ENCODE results near the gene ACVRL1.

The ACVRL1 gene

GRCh38 chr12:51962737-51963136 lies 55.4 kb downstream of the ACVRL1 start:
- Histone ChIP-seq H2AFZ (ENCODE audit: low read length) (no peak overlapping the region), H3K23ac (ENCODE audit: low read depth, low read length, poor library complexity) (no peak overlapping the region), H3K4me2 (ENCODE audit: insufficient read depth, low read length, poor library complexity, severe bottlenecking) (no peak overlapping the region), H3K79me1 (ENCODE audit: low read depth, low read length) (peaks cover 6% of the 10 kb centered on the region), H3K9me3 (replicated peaks in 1 of 2; ENCODE audit: control insufficient read depth in 2 of 2, insufficient read depth in 1 of 2, low read depth in 1 of 2, low read length in 2 of 2) (peaks cover 0 to 30% of the 10 kb centered on the region in 2 donors), H3K18ac (ENCODE audit: low read length) (no peak overlapping the region), H3K27me3 (ENCODE audit: control insufficient read depth in 3 of 3, insufficient read depth in 3 of 3, low read depth in 1 of 3, low read length in 3 of 3) (no peaks in the 10 kb centered on the region), H4K91ac (ENCODE audit: low read depth, low read length, poor library complexity) (no peak overlapping the region), H3K27ac (replicated peaks; ENCODE audit: low read length) (no peak overlapping the region), H4K8ac (ENCODE audit: low read depth, low read length) (no peak overlapping the region), H3K9ac (ENCODE audit: low read depth, low read length, poor library complexity) (no peak overlapping the region), H2BK5ac (ENCODE audit: low read length) (no peak overlapping the region), H2BK12ac (ENCODE audit: low read length) (no peak overlapping the region), H3K4me3 (ENCODE audit: low read length in 2 of 2) (no peak overlapping the region), H3K14ac (ENCODE audit: low read length) (no peak overlapping the region), H3K36me3 (replicated peaks in 1 of 2; ENCODE audit: control insufficient read depth in 2 of 2, insufficient read depth in 2 of 2, low read length in 2 of 2) (peaks cover 1 to 75% of the 10 kb centered on the region in 2 donors), H3K4me1 (ENCODE audit: control insufficient read depth in 2 of 2, insufficient read depth in 1 of 2, low read depth in 1 of 2, low read length in 2 of 2) (no peaks in the 10 kb centered on the region), H2BK120ac (ENCODE audit: low read depth, low read length) (no peak overlapping the region), H3K4ac (ENCODE audit: low read length) (no peak overlapping the region), H2BK15ac (ENCODE audit: low read length) (no peak overlapping the region), H2AK5ac (ENCODE audit: low read depth, low read length) (no peak overlapping the region)
- DNase-seq (ENCODE audit: low spot score), result no peak
- WGBS, 2 donors (ENCODE audit: extremely low coverage in 2 of 2, insufficient read length in 2 of 2, insufficient replicate concordance in 1 of 2), result no CpG with 5 or more reads among the region's 3 CpGs

- H2AK5ac ChIP-seq (ENCODE audit: low read depth, low read length), result no peak overlapping the region
- no peak overlapping the region for H3K27ac ChIP-seq (replicated peaks; ENCODE audit: low read length)
- no peak overlapping the region for H3K18ac ChIP-seq (ENCODE audit: low read length)
- H3K9me3 ChIP-seq (replicated peaks in 1 of 2; ENCODE audit: control insufficient read depth in 2 of 2, insufficient read depth in 1 of 2, low read depth in 1 of 2, low read length in 2 of 2), result peaks cover 0 to 30% of the 10 kb centered on the region in 2 donors
- H3K4ac ChIP-seq (ENCODE audit: low read length), result no peak overlapping the region
- H3K36me3 ChIP-seq (replicated peaks in 1 of 2; ENCODE audit: control insufficient read depth in 2 of 2, insufficient read depth in 2 of 2, low read length in 2 of 2), result peaks cover 1 to 78% of the 10 kb centered on the region in 2 donors
- H2BK5ac ChIP-seq (ENCODE audit: low read length), result no peak overlapping the region
- H2BK120ac ChIP-seq (ENCODE audit: low read depth, low read length), result no peak overlapping the region
- H3K9ac ChIP-seq (ENCODE audit: low read depth, low read length, poor library complexity), result no peak overlapping the region
- peaks cover 5% of the 10 kb centered on the region for H3K79me1 ChIP-seq (ENCODE audit: low read depth, low read length)
- H2BK15ac ChIP-seq (ENCODE audit: low read length), result no peak overlapping the region
- H3K14ac ChIP-seq (ENCODE audit: low read length), result no peak overlapping the region
- no peak overlapping the region for H3K23ac ChIP-seq (ENCODE audit: low read depth, low read length, poor library complexity)
- H2AFZ ChIP-seq (ENCODE audit: low read length), result no peak overlapping the region
- DNase-seq (ENCODE audit: low spot score), result no peak
- H4K91ac ChIP-seq (ENCODE audit: low read depth, low read length, poor library complexity), result no peak overlapping the region
- H4K8ac ChIP-seq (ENCODE audit: low read depth, low read length), result no peak overlapping the region
- H3K4me1 ChIP-seq (ENCODE audit: control insufficient read depth in 2 of 2, insufficient read depth in 1 of 2, low read depth in 1 of 2, low read length in 2 of 2), result no peaks in the 10 kb centered on the region
- no CpG with 5 or more reads among the region's 4 CpGs for WGBS, 2 donors (ENCODE audit: extremely low coverage in 2 of 2, insufficient read length in 2 of 2, insufficient replicate concordance in 1 of 2)
- no peak overlapping the region for H3K4me2 ChIP-seq (ENCODE audit: insufficient read depth, low read length, poor library complexity, severe bottlenecking)
- H2BK12ac ChIP-seq (ENCODE audit: low read length), result no peak overlapping the region
- H3K4me3 ChIP-seq (ENCODE audit: low read length in 2 of 2), result no peak overlapping the region
- no peaks in the 10 kb centered on the region for H3K27me3 ChIP-seq (ENCODE audit: control insufficient read depth in 3 of 3, insufficient read depth in 3 of 3, low read depth in 1 of 3, low read length in 3 of 3)
Observed at GRCh38 chr12:51963477-51963876, 56.2 kb downstream of the ACVRL1 start.

GRCh38 chr12:51969643-51970042 lies 62.3 kb downstream of the ACVRL1 start:
- Histone ChIP-seq H3K4me2 (ENCODE audit: insufficient read depth, low read length, poor library complexity, severe bottlenecking) (no peak overlapping the region), H3K14ac (ENCODE audit: low read length) (no peak overlapping the region), H3K4ac (ENCODE audit: low read length) (no peak overlapping the region), H2AFZ (ENCODE audit: low read length) (no peak overlapping the region), H4K91ac (ENCODE audit: low read depth, low read length, poor library complexity) (no peak overlapping the region), H2BK5ac (ENCODE audit: low read length) (no peak overlapping the region), H3K9ac (ENCODE audit: low read depth, low read length, poor library complexity) (no peak overlapping the region), H3K27me3 (ENCODE audit: control insufficient read depth in 3 of 3, insufficient read depth in 3 of 3, low read depth in 1 of 3, low read length in 3 of 3) (no peaks in the 10 kb centered on the region), H3K4me1 (ENCODE audit: control insufficient read depth in 2 of 2, insufficient read depth in 1 of 2, low read depth in 1 of 2, low read length in 2 of 2) (peaks cover 6 to 7% of the 10 kb centered on the region in 2 donors), H3K36me3 (replicated peaks in 1 of 2; ENCODE audit: control insufficient read depth in 2 of 2, insufficient read depth in 2 of 2, low read length in 2 of 2) (peaks cover 0 to 44% of the 10 kb centered on the region in 2 donors), H3K4me3 (ENCODE audit: low read length in 2 of 2) (no peak overlapping the region), H2BK12ac (ENCODE audit: low read length) (no peak overlapping the region), H3K79me1 (ENCODE audit: low read depth, low read length) (peaks cover 3% of the 10 kb centered on the region), H2BK15ac (ENCODE audit: low read length) (no peak overlapping the region), H3K23ac (ENCODE audit: low read depth, low read length, poor library complexity) (no peak overlapping the region), H3K9me3 (replicated peaks in 1 of 2; ENCODE audit: control insufficient read depth in 2 of 2, insufficient read depth in 1 of 2, low read depth in 1 of 2, low read length in 2 of 2) (peaks cover 2 to 14% of the 10 kb centered on the region in 2 donors), H3K18ac (ENCODE audit: low read length) (no peak overlapping the region), H2BK120ac (ENCODE audit: low read depth, low read length) (no peak overlapping the region), H4K8ac (ENCODE audit: low read depth, low read length) (no peak overlapping the region), H3K27ac (replicated peaks; ENCODE audit: low read length) (no peak overlapping the region), H2AK5ac (ENCODE audit: low read depth, low read length) (no peak overlapping the region)
- DNase-seq (ENCODE audit: low spot score), result no peak
- WGBS, 2 donors (ENCODE audit: extremely low coverage in 2 of 2, insufficient read length in 2 of 2, insufficient replicate concordance in 1 of 2), result no CpG with 5 or more reads among the region's 2 CpGs

- Histone ChIP-seq H4K91ac (ENCODE audit: low read depth, low read length, poor library complexity) (no peak overlapping the region), H3K4me1 (ENCODE audit: control insufficient read depth in 2 of 2, insufficient read depth in 1 of 2, low read depth in 1 of 2, low read length in 2 of 2) (peaks cover 6 to 7% of the 10 kb centered on the region in 2 donors), H3K4ac (ENCODE audit: low read length) (no peak overlapping the region), H3K27me3 (ENCODE audit: control insufficient read depth in 3 of 3, insufficient read depth in 3 of 3, low read depth in 1 of 3, low read length in 3 of 3) (no peaks in the 10 kb centered on the region), H2BK5ac (ENCODE audit: low read length) (no peak overlapping the region), H3K36me3 (replicated peaks in 1 of 2; ENCODE audit: control insufficient read depth in 2 of 2, insufficient read depth in 2 of 2, low read length in 2 of 2) (peaks cover 1 to 50% of the 10 kb centered on the region in 2 donors), H3K4me3 (ENCODE audit: low read length in 2 of 2) (no peak overlapping the region), H2BK12ac (ENCODE audit: low read length) (no peak overlapping the region), H2BK15ac (ENCODE audit: low read length) (no peak overlapping the region), H3K27ac (replicated peaks; ENCODE audit: low read length) (no peak overlapping the region), H3K4me2 (ENCODE audit: insufficient read depth, low read length, poor library complexity, severe bottlenecking) (no peak overlapping the region), H3K23ac (ENCODE audit: low read depth, low read length, poor library complexity) (no peak overlapping the region), H3K14ac (ENCODE audit: low read length) (no peak overlapping the region), H2AFZ (ENCODE audit: low read length) (no peak overlapping the region), H2AK5ac (ENCODE audit: low read depth, low read length) (no peak overlapping the region), H3K9me3 (replicated peaks in 1 of 2; ENCODE audit: control insufficient read depth in 2 of 2, insufficient read depth in 1 of 2, low read depth in 1 of 2, low read length in 2 of 2) (peaks cover 2 to 5% of the 10 kb centered on the region in 2 donors), H3K9ac (ENCODE audit: low read depth, low read length, poor library complexity) (no peak overlapping the region), H3K18ac (ENCODE audit: low read length) (no peak overlapping the region), H3K79me1 (ENCODE audit: low read depth, low read length) (peaks cover 3% of the 10 kb centered on the region), H2BK120ac (ENCODE audit: low read depth, low read length) (no peak overlapping the region), H4K8ac (ENCODE audit: low read depth, low read length) (no peak overlapping the region)
- no CpG with 5 or more reads among the region's 13 CpGs for WGBS, 2 donors (ENCODE audit: extremely low coverage in 2 of 2, insufficient read length in 2 of 2, insufficient replicate concordance in 1 of 2)
- DNase-seq (ENCODE audit: low spot score), result no peak
Observed at GRCh38 chr12:51970904-51971646, 63.8 kb downstream of the ACVRL1 start.

Data from neuronal stem cell (in vitro differentiated cells).